ENCODE measurements around the gene ARID1B.
"Not testable (repeated sequence)": the region's sequence is repeated elsewhere in the genome, so short reads cannot be mapped to it uniquely, and the experiment has no call there.

The ARID1B gene

DNA sequence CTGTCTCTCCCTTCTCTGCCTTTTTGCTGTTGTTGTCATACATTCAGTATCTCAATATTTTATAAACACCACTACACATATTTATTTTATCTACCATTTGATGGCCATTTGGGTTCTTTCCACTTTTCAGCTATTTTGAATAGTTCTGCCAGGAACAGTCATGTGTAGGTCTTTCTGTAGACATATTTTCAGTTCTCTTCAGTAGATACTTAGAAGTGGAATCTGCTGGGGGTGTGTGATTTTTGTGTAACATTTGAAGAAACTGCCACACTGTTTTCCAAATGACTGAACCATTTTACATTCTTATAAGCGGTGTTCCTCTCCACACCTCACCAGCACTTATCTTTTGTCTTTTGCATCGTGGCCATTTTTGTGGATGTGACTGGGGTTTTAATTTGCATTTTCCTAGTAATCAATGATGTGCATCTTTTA lies 197.7 kb downstream of the ARID1B start:
- DNase-seq, result no peak

DNA sequence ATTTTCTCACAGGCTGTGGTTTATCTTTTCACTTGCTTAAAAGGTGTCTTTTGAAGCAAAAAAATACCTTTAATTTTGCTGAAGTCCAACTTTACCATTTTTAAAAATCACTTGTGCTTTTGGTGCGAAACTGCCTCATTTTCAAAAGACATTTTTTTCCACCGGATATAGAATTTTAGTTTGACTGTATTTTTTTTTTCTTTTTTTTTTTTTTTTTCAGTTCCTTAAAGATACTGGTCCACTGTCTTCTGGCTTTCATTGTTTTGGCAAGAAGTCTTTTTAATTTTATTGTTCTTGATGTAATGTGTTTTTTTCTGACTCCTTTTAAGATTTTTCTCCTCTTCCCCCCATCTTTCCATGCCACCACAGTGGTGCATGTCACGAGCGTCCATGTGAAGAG lies 198.2 kb downstream of the ARID1B start:
- no peak for DNase-seq

DNA sequence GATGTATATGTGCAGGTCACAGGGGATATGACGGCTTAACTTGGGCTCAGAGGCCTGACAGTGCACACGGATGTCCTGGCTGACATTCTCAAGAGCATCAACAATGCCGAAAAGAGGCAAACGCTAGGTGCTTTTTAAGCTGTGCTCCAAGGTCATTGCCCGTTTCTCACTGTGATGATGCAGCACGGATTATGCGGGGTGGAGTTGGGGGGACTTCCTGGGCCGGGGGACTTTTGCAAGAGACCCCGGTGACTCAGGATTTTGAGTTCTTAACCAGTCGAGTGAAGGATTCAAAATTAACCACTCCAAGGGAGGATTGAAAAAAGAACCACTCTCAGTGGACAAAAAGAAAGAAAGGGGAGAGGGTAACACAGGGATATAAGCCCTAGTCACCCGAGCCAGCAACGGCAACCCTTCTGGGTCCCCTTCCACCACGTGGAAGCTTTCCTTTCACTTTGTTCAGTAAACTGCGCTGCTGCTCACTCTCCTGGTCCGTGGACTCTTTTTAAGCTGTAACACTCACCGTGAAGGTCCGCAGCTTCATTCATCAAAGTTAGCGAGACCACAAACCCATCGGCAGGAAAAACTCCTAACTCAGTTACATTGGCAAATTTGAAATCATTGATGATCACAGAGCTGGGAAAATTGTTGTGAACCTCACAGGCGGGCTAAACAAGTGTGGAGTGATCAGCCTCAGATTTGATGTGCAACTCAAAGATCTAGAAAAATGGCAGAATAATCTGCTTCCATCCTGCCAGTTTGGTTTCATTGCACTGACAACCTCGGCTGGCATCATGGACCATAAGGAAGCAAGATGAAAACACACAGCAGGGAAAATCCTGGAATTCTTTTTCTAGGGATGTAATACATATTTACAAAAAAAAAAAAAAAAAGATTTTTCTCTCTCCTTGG lies 199.3 kb downstream of the ARID1B start:
- DNase-seq, result peak; percentile 12

DNA sequence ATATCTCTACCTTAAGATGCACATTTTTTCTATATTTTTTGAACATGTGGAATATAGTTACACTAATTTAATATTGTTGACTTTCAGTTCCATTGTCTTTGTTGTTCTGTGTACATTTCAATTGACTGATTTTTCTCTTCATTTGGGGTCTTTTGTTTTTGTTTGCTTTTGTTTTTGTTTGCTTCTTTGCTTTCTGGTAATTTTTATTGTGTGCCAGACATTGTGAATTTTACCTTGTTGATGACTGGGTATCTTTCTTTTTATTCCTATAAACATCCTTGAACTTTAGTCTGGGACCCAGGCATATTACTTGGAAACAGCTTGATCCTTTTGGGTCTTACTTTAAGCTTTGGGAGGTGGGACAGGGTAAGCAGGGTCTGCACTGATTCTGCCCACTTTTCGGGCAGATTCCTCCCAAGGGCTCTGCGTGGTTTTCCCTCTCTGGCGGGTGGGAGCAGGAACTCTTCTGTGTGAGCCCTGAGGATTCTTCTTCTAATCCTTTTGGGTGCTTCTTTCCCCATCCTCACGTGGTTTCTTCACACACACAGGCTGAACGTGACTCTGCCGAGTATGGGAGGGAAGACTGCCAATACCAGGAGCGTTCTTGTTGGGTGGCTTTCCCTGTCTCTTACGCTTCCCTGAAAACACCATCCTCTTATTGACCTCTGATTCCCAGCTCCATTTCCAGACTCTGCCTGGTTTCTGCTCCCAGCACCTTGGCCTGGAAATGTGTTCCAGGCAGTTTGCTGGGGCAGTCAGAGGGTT lies 200.5 kb downstream of the ARID1B start:
- no peak for DNase-seq

DNA sequence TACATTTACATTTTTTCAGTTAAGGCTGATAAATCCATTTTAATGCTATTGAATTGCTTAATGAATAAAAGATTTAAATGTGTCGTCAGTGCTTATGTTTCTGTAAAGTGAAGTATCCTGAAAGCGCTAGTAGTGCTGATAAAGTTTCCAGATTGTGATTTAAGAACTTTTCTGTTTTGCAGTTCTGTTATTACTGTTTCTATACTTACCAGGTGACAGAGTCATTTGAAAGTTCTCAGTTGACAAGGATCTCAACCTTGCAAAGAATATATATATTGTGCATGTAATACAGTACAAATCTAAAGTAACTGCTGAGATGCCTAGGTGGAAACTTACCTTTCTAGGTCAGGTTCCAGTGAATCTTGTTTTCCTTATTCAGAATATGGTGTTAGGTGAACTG lies 201.8 kb downstream of the ARID1B start:
- no peak for DNase-seq

DNA sequence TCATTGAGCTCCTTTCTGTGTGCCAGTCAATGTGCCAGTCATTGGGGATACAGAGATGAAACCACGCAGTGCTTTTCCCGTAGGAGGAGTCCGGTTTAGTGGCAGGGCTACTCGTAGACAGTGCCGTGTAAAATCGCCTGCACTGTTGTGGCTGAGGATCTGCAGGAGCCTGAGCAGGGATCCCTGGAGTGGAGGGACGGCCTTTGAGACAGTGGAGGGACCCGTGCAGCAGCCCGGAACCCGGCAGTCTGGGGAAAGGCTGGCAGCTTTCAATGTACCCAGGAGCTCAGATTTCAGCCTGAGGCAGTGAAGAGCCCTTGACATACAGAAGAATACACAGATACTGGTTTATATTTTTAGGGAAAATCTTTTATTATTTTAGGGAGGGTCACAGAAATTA lies 203.3 kb downstream of the ARID1B start:
- no peak for DNase-seq

DNA sequence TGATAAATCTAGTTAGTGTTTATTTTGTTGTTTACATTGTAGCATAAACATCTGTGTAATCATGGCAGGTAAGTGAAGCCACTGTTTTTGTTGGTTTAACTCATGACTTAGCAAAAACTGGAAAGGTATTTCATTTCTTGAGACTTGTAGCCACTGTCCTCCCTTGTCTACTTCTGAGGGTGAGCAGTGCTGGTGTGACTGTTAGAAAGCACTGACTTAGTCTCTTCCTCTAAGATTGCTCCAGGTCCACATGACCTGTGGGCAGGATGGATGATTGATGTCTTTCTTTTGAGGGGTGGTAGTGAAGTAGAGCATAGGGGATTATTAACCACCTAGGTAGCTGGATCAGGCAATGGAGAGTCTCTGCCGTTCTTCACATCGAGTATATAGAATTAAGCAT lies 203.8 kb downstream of the ARID1B start:
- no peak for DNase-seq

DNA sequence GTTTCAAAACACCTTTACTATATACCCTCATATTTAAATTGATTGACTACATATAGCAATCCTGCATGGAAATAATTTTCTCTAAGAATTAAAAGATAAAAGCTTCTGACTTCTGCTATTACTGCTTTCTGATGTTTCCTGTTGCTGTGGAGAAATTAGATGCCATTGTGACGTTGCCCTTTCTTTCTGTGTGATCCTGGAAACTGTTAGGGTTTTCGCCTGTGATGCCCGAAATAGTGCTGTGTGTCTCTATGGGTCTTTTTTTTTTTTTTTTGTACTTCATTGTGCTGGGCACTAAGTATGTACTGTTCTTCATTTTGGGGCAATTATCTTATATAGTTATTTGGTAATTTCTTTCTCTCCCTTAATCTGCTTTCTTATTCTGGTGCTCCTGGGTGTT lies 205.0 kb downstream of the ARID1B start:
- DNase-seq, result no peak

DNA sequence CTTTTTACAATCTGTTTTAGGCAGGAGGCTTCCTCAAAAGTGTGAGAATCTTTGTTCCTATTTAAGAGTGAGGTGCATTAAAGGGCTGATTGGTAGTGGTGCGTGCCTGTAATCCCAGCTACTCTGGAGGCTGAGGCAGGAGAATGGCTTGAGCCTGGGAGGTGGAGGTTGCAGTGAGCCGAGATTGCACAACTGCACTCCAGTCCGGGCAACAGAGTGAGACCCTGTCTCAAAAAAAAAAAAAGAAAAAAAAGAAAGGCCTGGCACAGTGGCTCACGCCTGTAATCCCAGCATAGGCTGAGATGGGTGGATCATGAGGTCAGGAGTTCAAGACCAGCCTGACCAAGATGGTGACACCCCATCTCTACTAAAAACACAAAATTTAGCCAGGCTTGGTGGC lies 205.7 kb downstream of the ARID1B start:
- not testable (repeated sequence) for DNase-seq

DNA sequence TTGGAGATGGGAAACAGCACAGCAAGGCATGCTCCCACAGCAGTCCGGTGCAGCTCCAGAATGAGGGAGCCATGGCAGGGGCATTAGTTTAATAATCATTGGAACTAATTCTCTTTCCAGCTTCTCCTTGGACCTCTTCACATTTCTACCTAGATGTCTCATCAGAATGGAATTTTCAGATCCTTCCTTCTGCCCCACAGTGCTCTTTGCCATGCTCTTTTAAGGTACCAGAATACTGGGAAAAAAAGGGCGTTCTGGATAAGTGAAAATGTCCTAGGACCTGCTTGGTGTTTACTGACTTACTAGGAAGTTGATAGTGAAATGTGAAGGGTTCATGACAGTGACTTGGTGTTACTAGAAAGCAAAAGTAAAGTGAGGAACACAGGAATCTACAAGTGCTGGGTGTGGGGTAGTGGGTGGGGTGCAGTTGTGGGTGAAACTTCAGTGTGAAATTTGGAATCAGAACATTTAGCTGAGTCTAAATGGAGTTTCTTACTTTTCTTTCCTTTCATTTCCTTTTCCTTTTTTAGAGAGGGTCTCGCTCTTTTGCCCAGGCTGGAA lies 207.1 kb downstream of the ARID1B start:
- no peak for DNase-seq

DNA sequence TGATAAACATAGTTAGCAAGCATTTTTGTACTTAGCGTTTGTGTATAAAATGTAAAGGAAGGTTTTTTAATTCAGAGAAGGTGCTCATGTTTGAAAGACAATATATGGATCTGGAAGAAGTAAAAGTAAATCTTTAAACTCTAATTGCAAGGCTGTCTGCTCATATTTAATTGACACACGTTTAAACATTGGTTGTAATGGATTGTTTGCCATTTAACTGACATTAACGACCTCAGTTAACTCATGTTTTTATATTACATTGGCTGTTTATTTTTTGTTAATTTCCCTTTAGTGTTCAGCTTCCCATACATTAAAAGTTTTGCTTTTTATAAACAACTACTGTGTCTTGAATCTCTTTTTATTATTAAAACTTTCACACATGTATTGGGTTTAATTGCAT lies 208.1 kb downstream of the ARID1B start:
- no peak for DNase-seq

DNA sequence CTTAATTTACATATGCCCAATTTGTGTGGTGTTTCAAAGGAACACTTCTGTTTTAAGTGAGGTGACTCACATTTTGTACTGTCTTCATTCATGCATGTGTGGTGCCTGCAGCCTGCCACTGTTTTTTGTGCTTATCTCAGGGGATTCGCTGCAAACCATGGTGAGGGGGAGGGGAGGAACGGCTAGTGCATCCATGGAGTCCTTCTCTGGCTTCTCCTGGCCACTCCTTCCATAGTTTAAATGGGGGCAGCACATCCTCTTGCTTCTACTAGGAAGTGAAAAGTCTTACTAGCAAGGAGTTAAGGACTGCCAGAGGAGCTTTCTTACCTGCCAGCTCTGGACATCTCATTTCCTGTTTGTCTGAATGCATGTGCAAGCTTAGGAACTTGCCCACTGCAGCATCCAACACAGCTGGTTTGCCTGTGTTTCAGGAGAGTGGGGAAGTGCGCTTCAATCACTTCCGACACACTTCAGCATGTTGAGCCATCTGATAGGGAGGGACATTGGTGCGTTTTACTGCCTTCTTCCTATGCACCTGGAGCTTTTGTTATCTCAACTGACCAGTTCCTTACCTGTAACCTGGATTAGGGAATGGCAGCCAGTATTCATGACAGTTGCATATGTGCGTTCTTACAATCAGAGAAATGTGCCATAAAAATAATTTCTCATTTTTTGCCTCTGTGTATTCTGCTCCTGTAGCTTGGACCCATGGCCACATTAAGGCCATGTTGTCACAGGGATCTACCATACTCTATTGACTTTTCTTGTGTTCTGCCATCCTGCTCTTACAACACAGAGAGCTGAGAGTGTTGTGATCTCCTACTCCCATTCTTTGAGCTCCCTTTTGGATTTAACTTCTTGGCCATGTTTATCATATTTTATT lies 211.3 kb downstream of the ARID1B start:
- DNase-seq, result no peak

DNA sequence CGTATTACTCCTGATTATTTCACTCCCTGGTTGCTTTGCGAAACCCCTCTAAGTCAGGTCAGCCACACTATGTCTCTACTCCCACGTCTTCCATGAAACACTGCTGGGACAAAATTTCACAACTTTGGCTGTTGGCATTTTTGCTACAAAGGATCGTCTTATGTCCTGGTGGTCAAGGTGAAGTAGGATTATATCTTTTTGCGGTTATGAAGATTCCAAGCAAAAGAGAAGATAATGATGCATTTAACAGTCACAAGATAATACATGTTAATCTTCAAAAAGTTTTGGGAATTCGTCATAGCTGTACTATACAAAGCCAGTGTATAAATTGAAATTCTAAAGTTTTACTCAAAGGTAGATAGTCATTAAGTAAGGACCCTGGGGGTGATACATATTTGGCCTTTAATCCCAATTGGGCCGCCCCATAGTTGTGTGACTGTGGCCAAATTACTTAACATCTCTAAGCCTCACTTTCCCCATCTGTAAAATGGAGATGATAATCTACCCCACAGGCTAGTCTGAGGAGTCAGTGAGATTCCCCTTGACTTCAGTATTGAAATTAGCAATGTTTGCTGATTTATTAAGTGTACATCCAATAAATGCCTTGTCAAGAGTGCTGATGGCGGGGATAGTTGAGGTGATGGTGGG lies 212.1 kb downstream of the ARID1B start:
- DNase-seq, result no peak

DNA sequence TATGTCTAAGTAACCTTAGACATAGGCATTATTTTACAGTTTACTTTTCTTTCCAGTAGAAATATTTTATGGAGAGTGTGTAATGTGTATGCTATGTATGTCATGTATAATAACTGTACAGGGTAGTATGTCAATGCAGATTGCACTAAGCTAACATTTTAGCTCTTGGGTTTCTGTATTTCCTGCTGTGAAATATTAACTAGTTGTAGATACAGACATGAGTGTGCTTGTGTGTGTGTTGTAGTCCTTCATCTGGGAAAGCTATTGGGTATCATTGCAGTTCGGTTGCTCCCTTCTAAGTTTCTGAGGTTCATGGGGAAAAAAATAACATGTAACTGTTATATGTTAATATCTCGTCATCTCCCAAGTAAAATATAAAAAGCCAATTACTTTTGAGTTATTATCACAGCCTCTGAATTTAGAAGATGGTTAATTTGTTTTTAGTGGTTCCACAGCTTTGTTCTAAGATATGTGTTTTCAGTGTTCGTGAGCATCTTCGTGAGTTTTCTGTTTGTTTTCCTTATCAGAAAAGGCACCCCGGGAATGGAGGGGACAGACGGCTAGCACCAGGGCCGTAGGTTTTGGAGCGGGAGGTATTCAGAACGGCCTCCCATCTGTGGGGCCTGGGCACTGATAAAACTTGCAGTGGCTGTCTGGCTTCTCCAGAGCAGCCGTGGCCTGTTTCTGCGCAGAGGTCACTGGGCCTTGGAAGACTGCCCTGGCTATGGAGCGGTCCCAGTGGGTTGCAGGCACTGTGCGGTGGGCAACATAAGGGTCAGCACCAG lies 215.0 kb downstream of the ARID1B start:
- no peak for DNase-seq

DNA sequence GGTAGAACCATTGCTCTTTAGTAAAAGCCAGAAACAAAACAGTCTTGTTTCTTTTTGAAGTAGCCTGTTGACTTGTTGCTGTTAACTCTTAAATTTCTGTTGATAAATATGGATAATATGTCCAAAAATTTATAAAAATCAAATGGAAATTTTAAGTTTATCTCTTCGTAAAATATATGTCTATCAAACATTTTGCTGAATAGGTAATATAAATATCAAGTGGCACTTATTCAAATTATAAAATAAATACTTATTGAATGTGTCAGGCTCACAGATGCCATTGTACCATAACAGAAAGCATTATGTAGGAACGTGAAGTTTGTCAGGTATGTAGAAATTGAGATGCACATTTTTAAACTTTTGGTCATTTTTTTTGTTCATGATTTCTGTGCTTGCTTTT lies 216.5 kb downstream of the ARID1B start:
- no peak for DNase-seq

DNA sequence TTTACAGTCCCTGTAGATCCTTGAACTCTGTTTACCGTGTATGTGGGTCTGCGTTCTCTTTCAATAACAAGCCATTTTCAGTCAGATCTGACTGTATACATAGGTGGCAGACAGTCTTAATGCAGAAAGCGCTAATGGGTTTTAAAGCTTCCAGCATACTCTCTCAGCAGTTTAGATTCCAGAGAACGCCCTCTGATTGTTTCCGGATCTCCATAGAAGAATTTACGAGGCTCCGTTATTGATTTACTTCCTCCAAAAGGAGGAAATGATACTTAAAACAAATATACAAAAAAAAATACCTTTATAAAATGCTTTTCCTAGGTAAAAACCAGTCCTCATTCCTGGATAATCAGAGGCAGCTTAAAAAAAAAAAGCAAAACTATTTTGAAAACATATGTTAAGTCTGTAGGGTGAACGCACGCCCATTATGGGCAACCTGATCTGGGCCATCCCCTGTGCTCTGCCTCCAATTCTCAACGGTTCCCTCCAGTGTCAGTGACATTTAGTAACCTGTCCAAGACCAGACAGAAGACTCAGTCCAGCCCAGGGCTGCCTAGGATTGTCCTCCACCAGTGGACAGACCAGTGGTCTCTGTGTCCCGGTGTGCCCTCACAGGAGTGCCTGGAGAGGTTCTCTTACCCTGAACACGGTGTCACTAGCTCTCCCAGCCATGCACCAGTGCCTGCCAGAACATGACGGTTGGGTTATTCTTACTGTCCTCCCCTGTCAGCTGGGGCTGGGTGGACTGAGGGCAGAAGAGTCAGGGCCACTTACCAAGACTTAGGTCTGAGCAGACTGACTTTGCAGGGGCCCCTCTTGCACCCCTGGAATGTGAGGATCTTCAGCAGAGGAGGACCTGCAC lies 217.3 kb downstream of the ARID1B start:
- no peak for DNase-seq

DNA sequence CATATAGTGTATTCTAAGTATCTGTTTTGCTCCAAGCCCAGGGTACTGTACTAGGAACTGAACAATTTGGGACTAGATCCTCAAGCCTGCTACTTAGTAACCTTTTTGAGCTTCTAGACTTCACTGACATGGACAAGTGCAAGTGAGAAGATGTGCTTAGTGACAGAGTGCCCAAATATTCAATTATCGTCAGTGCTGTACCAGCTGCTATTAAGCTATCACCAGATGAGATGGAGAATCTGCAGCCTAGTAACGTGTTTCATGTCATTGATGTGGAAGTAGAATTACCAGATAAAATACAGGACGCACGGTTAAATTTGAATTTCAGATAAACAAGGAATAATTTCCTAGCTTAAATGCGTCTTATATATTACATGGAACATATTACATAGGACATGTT lies 218.3 kb downstream of the ARID1B start:
- no peak for DNase-seq

DNA sequence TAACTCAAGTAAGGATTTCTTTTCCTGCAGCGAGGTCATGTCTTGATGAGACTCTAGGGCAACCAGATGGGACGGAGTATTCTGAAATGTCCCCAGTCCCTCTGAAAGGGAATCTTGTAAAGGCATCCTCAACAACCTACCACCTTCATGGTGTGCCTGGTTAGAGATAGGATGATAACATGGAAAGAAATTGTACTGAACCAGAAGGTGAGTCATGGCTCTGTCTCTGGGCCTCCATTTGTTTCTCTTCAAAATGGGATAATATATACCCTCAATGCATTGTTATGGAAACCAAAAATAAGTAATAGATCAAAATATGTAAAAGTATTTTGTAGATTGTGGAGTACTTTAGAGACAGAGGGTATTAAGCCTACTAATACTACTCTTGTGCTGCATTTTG lies 219.1 kb downstream of the ARID1B start:
- DNase-seq, result no peak

DNA sequence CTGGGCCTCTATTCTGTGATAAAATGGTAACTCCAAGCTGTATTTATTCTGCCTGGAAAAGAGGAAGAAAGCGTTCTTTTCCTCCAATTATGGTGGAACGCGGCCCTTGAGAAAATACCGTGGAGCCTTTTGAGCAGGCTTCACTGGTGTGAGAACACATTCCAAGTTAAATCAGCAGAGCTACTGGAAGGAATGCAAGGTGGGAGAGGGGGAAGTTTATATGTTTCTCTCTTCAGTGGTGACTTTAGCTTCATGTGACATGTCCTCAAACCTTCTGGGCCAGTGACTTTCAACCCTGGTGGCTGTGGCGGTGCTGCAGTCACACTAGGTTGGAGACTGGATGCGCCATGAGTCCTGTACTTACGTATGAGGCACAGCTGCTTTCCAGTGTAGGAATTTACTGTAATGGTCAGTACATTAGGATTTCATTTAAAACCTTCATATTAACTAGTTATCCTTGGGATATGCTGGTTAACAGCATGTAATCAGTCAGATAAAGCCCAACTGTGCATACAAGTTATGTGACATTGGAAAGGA lies 221.7 kb downstream of the ARID1B start:
- DNase-seq, result no peak

DNA sequence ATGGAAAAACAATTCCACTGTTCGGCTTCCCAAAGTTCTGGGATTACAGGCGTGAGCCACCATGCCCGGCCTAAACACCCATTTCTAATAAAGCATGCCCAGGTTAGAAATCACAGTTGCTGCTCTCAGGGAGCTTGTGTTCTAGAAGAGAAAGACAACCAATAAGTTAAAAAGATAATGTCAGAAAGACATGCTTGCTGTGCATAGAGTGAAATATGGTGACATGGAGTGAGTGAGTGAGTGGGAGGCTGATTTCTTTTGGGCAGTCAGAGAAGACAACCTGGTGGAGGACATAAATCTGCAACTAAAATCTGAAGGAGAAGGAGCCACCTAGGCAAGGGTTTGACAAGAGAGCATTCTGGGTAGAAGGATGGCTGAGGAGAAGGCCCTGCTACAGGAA lies 222.6 kb downstream of the ARID1B start:
- no peak for DNase-seq
